ENCODE data around the gene YEATS2.

DNA sequence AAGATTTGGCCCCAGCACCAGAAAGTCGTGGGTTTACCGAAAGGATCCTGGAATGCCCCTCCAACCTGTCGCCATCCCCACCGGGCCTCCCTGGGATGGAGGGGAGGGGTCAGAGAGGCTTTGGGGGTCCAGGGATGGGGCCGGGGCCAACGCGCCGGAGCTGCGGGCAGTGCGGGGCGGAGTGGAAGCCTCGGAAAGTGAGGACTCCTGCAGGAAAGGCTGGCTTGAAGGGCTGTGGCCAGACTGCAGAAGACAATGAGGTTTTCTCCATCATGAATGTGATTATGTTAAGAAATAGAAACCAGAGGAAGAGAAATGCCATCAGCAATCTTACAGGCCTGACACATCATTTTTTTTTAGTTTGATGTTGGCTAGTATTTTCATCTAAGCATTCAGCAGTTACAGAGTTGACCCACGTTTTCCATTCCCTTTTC is 738 bp downstream of the YEATS2 start:
- TF ChIP-seq, protein P1, sequence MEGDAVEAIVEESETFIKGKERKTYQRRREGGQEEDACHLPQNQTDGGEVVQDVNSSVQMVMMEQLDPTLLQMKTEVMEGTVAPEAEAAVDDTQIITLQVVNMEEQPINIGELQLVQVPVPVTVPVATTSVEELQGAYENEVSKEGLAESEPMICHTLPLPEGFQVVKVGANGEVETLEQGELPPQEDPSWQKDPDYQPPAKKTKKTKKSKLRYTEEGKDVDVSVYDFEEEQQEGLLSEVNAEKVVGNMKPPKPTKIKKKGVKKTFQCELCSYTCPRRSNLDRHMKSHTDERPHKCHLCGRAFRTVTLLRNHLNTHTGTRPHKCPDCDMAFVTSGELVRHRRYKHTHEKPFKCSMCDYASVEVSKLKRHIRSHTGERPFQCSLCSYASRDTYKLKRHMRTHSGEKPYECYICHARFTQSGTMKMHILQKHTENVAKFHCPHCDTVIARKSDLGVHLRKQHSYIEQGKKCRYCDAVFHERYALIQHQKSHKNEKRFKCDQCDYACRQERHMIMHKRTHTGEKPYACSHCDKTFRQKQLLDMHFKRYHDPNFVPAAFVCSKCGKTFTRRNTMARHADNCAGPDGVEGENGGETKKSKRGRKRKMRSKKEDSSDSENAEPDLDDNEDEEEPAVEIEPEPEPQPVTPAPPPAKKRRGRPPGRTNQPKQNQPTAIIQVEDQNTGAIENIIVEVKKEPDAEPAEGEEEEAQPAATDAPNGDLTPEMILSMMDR (conservative IDR thresholded peaks at IDR 0.05; ENCODE audit: low read depth, low read length): no peak
- TF ChIP-seq EZH2 (IDR thresholded peaks at IDR 0.05; ENCODE audit: low read length, unreplicated experiment): no peak
- TF ChIP-seq EZH2phosphoT487 (IDR thresholded peaks at IDR 0.05; ENCODE audit: borderline replicate concordance, low read length): no peak

Data from PC-3 (cell line).